H9 (cell line): Measurements from ENCODE around the gene YES1. TPM values are rescaled to one million over a fixed set of nuclear protein-coding genes. Genes with fewer than 3 reads are reported as not detected.

ENCODE experiments used
- DNase-seq: peaks from one replicate; pipeline ENCODE4 v3.0.0-alpha.2; 2017
- H2AFZ ChIP-seq: one replicate; pipeline ENCODE4 v1.6.1; 2013; ENCODE audit warnings: mild to moderate bottlenecking, low read length, control low read depth, moderate library complexity
- H2AK5ac ChIP-seq: 2 replicates; pipeline ENCODE4 v1.6.1; 2013; ENCODE audit warnings: low read length, control low read depth, mixed read lengths; ENCODE audit not compliant: insufficient read length
- H2BK120ac ChIP-seq: one replicate; pipeline ENCODE4 v1.6.1; 2013; ENCODE audit warnings: low read depth, mild to moderate bottlenecking, low read length, control low read depth, inconsistent platforms; ENCODE audit not compliant: poor library complexity, severe bottlenecking
- H2BK12ac ChIP-seq: 2 replicates; pipeline ENCODE4 v1.6.1; 2013; ENCODE audit warnings: low read length, control low read depth, mixed read lengths, low read depth; ENCODE audit not compliant: insufficient read length
- H2BK15ac ChIP-seq: 2 replicates; pipeline ENCODE4 v1.6.1; 2013; ENCODE audit warnings: low read depth, low read length, control low read depth
- H2BK20ac ChIP-seq: one replicate; pipeline ENCODE4 v1.6.1; 2013; ENCODE audit warnings: low read depth, mild to moderate bottlenecking, low read length, control low read depth, inconsistent platforms; ENCODE audit not compliant: poor library complexity, severe bottlenecking
- H2BK5ac ChIP-seq: 2 replicates; pipeline ENCODE4 v1.6.1; 2013; ENCODE audit warnings: low read length, control low read depth, mixed read lengths; ENCODE audit not compliant: insufficient read length
- H3K14ac ChIP-seq: 2 replicates; pipeline ENCODE4 v1.6.1; 2013; ENCODE audit warnings: low read length, control low read depth; ENCODE audit not compliant: insufficient read depth
- H3K18ac ChIP-seq: 2 replicates; pipeline ENCODE4 v1.6.1; 2013; ENCODE audit warnings: low read depth, mild to moderate bottlenecking, mixed read lengths, low read length, control low read depth; ENCODE audit not compliant: insufficient read length
- H3K23ac ChIP-seq: 2 replicates; pipeline ENCODE4 v1.6.1; 2013; ENCODE audit warnings: low read length, control low read depth, mixed read lengths, low read depth; ENCODE audit not compliant: insufficient read length
- H3K23me2 ChIP-seq: 2 replicates; pipeline ENCODE4 v1.6.1; 2013; ENCODE audit warnings: low read depth, mild to moderate bottlenecking, mixed read lengths, low read length, control low read depth; ENCODE audit not compliant: insufficient read length, poor library complexity, severe bottlenecking
- H3K27ac ChIP-seq: 2 replicates; pipeline ENCODE4 v1.5.1; 2013; ENCODE audit warnings: low read length, control low read depth, mixed read lengths, low read depth; ENCODE audit not compliant: insufficient read length
- H3K27me3 ChIP-seq: 2 replicates; pipeline ENCODE4 v1.6.1; 2013; ENCODE audit warnings: low read length, control low read depth, inconsistent platforms; ENCODE audit not compliant: insufficient read depth
- H3K4ac ChIP-seq: 2 replicates; pipeline ENCODE4 v1.6.1; 2013; ENCODE audit warnings: low read depth, mild to moderate bottlenecking, control low read depth, inconsistent platforms, low read length, moderate library complexity
- H3K4me1 ChIP-seq: 2 replicates; pipeline ENCODE4 v1.6.1; 2013; ENCODE audit warnings: low read length, control low read depth, inconsistent platforms; ENCODE audit not compliant: insufficient read depth
- H3K4me2 ChIP-seq: 2 replicates; pipeline ENCODE4 v1.6.1; 2013; ENCODE audit warnings: low read length, control low read depth, mixed read lengths; ENCODE audit not compliant: insufficient read length, insufficient read depth
- H3K56ac ChIP-seq: 2 replicates; pipeline ENCODE4 v1.6.1; 2013; ENCODE audit warnings: low read depth, mild to moderate bottlenecking, mixed read lengths, low read length, control low read depth; ENCODE audit not compliant: insufficient read length
- H3K79me1 ChIP-seq: 2 replicates; pipeline ENCODE4 v1.6.1; 2013; ENCODE audit warnings: low read depth, mild to moderate bottlenecking, moderate library complexity, low read length, control low read depth, inconsistent platforms; ENCODE audit not compliant: insufficient read depth, poor library complexity, severe bottlenecking
- H3K79me2 ChIP-seq: 2 replicates; pipeline ENCODE4 v1.6.1; 2013; ENCODE audit warnings: low read length, control low read depth, inconsistent platforms; ENCODE audit not compliant: insufficient read depth
- H3K9ac ChIP-seq: 2 replicates; pipeline ENCODE4 v1.6.1; 2013; ENCODE audit warnings: low read length, control low read depth, mixed read lengths; ENCODE audit not compliant: insufficient read length; ENCODE audit errors: extremely low read depth
- H3K9me3 ChIP-seq: one replicate; pipeline ENCODE4 v1.6.1; 2013; ENCODE audit warnings: low read depth, low read length, inconsistent platforms; ENCODE audit not compliant: control insufficient read depth
- H3T11ph ChIP-seq: one replicate; pipeline ENCODE4 v1.6.1; 2013; ENCODE audit warnings: mild to moderate bottlenecking, low read length, control low read depth, inconsistent platforms
- H4K20me1 ChIP-seq: one replicate; pipeline ENCODE4 v1.6.1; 2013; ENCODE audit not compliant: control insufficient read depth, insufficient read length, insufficient read depth
- H4K5ac ChIP-seq: 2 replicates; pipeline ENCODE4 v1.6.1; 2013; ENCODE audit warnings: low read depth, mild to moderate bottlenecking, mixed read lengths, low read length, control low read depth; ENCODE audit not compliant: insufficient read length
- H4K8ac ChIP-seq: replicated peaks from 2 replicates; pipeline ENCODE4 v1.6.1; 2013; ENCODE audit warnings: low read length, control low read depth, mixed read lengths, low read depth; ENCODE audit not compliant: insufficient read length
- H4K91ac ChIP-seq: 2 replicates; pipeline ENCODE4 v1.6.1; 2013; ENCODE audit warnings: low read depth, mild to moderate bottlenecking, moderate library complexity, mixed read lengths, low read length, control low read depth; ENCODE audit not compliant: insufficient read length
- H3K27ac Mint-ChIP-seq, 3 experiments: 2 replicates in 2 of 3; 3 replicates in 1 of 3; pipeline ENCODE4 v1.8.0; 2020 to 2021; ENCODE audit warnings: mixed read lengths in 3 of 3, mild to moderate bottlenecking in 1 of 3, moderate library complexity in 1 of 3
- H3K27me3 Mint-ChIP-seq: 2 replicates; pipeline ENCODE4 v1.8.0; 2021; ENCODE audit warnings: low read depth, mild to moderate bottlenecking, moderate library complexity, mixed read lengths
- H3K36me3 Mint-ChIP-seq, 3 experiments: 2 replicates in 2 of 3; 3 replicates in 1 of 3; pipeline ENCODE4 v1.8.0; 2020 to 2021; ENCODE audit warnings: low read depth in 3 of 3, mixed read lengths in 3 of 3; ENCODE audit not compliant: insufficient read depth in 1 of 3
- H3K4me1 Mint-ChIP-seq, 2 experiments: 2 replicates each; pipeline ENCODE4 v1.8.0; 2020; ENCODE audit warnings: mixed read lengths in 2 of 2
- H3K4me3 Mint-ChIP-seq, 2 experiments: 2 replicates in 1 of 2; 3 replicates in 1 of 2; pipeline ENCODE4 v1.8.0; 2020 to 2021; ENCODE audit warnings: mild to moderate bottlenecking in 2 of 2, mixed read lengths in 2 of 2, moderate library complexity in 1 of 2
- H3K9me3 Mint-ChIP-seq, 2 experiments: 2 replicates in 1 of 2; 3 replicates in 1 of 2; pipeline ENCODE4 v1.8.0; 2020; ENCODE audit warnings: mild to moderate bottlenecking in 2 of 2, mixed read lengths in 2 of 2, moderate library complexity in 1 of 2
- WGBS: extraction: QIAGEN DNeasy Blood & Tissue Kit; methylation state at CpG from one replicate; pipeline ENCODE4 v1.1.7; 2013; ENCODE audit warnings: missing lambda C conversion rate, low lambda C conversion rate, mixed read lengths; ENCODE audit not compliant: insufficient read length; ENCODE audit errors: extremely low coverage; 5-methylcytosine and 5-hydroxymethylcytosine counted together
- total RNA-seq: library from RNA; stranded (reverse); gene quantifications from 2 replicates; pipeline ENCODE4 v1.2.1, GENCODE V29; 2021
- TF ChIP-seq, protein P1 (sequence below): fragments of 200-600 bp; sonication (generic); conservative IDR thresholded peaks from 3 replicates; pipeline ENCODE4 v1.8.0; 2021; ENCODE audit warnings: antibody characterized with exemption, mild to moderate bottlenecking

The YES1 gene
- total RNA-seq, 1 experiment from 2014 or later: 86.9 TPM

DNA sequence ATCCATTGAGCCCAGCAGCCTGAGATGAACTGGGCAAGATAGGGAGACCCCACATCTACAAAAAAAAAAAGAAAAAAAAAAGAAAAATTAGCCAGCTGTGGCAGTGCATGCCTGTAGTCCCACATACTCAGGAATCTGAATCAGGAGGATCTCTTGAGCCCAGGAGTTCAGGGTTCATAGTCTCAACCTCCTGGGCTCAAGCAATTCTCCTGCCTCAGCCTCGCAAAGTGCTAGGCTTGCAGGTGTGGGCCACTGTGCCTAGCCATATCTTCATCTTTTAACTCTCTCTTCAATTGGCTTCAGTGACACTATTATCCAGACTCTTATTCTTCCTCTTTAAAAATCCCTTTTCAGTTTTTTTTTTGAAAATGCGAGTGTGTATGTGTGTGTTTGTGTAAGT is 28.5 kb upstream of the YES1 start:
- H3K23me2 ChIP-seq: no peaks in the 10 kb centered on the region
- Mint-ChIP-seq H3K4me1 (peaks cover 3 to 6% of the 10 kb centered on the region in 2 experiments), H3K36me3 (no peaks in the 10 kb centered on the region), H3K4me3 (no peak overlapping the region), H3K27me3 (peaks cover 84% of the 10 kb centered on the region), H3K9me3 (no peaks in the 10 kb centered on the region; a peak in 1 of 5 replicates), H3K27ac (no peak overlapping the region)
- H2AFZ ChIP-seq: no peak overlapping the region
- peaks cover 3% of the 10 kb centered on the region for H4K20me1 ChIP-seq
- no peak overlapping the region for H2BK5ac ChIP-seq
- no peak overlapping the region for H3K18ac ChIP-seq
- TF ChIP-seq, protein P1, sequence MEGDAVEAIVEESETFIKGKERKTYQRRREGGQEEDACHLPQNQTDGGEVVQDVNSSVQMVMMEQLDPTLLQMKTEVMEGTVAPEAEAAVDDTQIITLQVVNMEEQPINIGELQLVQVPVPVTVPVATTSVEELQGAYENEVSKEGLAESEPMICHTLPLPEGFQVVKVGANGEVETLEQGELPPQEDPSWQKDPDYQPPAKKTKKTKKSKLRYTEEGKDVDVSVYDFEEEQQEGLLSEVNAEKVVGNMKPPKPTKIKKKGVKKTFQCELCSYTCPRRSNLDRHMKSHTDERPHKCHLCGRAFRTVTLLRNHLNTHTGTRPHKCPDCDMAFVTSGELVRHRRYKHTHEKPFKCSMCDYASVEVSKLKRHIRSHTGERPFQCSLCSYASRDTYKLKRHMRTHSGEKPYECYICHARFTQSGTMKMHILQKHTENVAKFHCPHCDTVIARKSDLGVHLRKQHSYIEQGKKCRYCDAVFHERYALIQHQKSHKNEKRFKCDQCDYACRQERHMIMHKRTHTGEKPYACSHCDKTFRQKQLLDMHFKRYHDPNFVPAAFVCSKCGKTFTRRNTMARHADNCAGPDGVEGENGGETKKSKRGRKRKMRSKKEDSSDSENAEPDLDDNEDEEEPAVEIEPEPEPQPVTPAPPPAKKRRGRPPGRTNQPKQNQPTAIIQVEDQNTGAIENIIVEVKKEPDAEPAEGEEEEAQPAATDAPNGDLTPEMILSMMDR: no peak
- no peak overlapping the region for H3K9ac ChIP-seq
- H3T11ph ChIP-seq: no peak overlapping the region
- H4K91ac ChIP-seq: no peak overlapping the region
- H3K27me3 ChIP-seq: peaks cover 30% of the 10 kb centered on the region
- H2BK120ac ChIP-seq: no peak overlapping the region
- no peak overlapping the region for H3K56ac ChIP-seq
- WGBS: no CpG with 5 or more reads among the region's 2 CpGs
- no peak overlapping the region for H3K23ac ChIP-seq
- no peak overlapping the region for H3K14ac ChIP-seq
- no peak overlapping the region for H3K4ac ChIP-seq
- H2BK15ac ChIP-seq: no peak overlapping the region
- H3K79me1 ChIP-seq: no peaks in the 10 kb centered on the region
- H2BK12ac ChIP-seq: no peak overlapping the region
- H4K5ac ChIP-seq: no peak overlapping the region
- no peak overlapping the region for H3K27ac ChIP-seq
- H2BK20ac ChIP-seq: no peak overlapping the region
- H3K4me2 ChIP-seq: no peak overlapping the region
- no peak overlapping the region for H2AK5ac ChIP-seq
- H3K79me2 ChIP-seq: no peaks in the 10 kb centered on the region
- no peak overlapping the region for H4K8ac ChIP-seq
- H3K4me1 ChIP-seq: no peaks in the 10 kb centered on the region
- DNase-seq: no peak
- no peaks in the 10 kb centered on the region for H3K9me3 ChIP-seq
